Endothelial cell (in vitro differentiated cells): ENCODE results near the gene NACAD. TPM values are rescaled to one million over a fixed set of nuclear protein-coding genes. Genes with fewer than 3 reads are reported as not detected.

ENCODE experiments used
- DNase-seq: peaks from one replicate; pipeline ENCODE4 v3.0.0; 2021; ENCODE audit warnings: low spot score
- H3K27ac Mint-ChIP-seq: one replicate; pipeline ENCODE4 v1.8.0; 2021; ENCODE audit warnings: mixed read lengths, inconsistent platforms; ENCODE audit not compliant: unreplicated experiment
- H3K27me3 Mint-ChIP-seq: one replicate; pipeline ENCODE4 v1.8.0; 2021; ENCODE audit warnings: mild to moderate bottlenecking, moderate library complexity, mixed read lengths, inconsistent platforms; ENCODE audit not compliant: unreplicated experiment
- H3K36me3 Mint-ChIP-seq: one replicate; pipeline ENCODE4 v1.8.0; 2021; ENCODE audit warnings: mild to moderate bottlenecking, low read depth, mixed read lengths, inconsistent platforms; ENCODE audit not compliant: unreplicated experiment
- H3K4me1 Mint-ChIP-seq: one replicate; pipeline ENCODE4 v1.8.0; 2021; ENCODE audit warnings: mild to moderate bottlenecking, mixed read lengths, inconsistent platforms; ENCODE audit not compliant: unreplicated experiment
- H3K4me3 Mint-ChIP-seq: one replicate; pipeline ENCODE4 v1.8.0; 2021; ENCODE audit warnings: mild to moderate bottlenecking, mixed read lengths, inconsistent platforms; ENCODE audit not compliant: unreplicated experiment
- H3K9me3 Mint-ChIP-seq: one replicate; pipeline ENCODE4 v1.8.0; 2021; ENCODE audit warnings: mixed read lengths, inconsistent platforms; ENCODE audit not compliant: unreplicated experiment
- CTCF ChIP-seq: fragments of 200-600 bp; sonication (generic); IDR thresholded peaks from one replicate; pipeline ENCODE4 v1.5.0; 2021; ENCODE audit warnings: antibody characterized with exemption; ENCODE audit not compliant: unreplicated experiment
- total RNA-seq: library from RNA; stranded (reverse); fragmentation: NEBNext Ultra II Directional; extraction: Animal tissue kit (Norgen Biotek cat#: 25700); gene quantifications from one replicate; pipeline ENCODE4 v1.2.1, GENCODE V29; 2021; ENCODE audit not compliant: unreplicated experiment

Gene NACAD
- total RNA-seq, 1 donor from 2014 or later, result 3.5 TPM

DNA sequence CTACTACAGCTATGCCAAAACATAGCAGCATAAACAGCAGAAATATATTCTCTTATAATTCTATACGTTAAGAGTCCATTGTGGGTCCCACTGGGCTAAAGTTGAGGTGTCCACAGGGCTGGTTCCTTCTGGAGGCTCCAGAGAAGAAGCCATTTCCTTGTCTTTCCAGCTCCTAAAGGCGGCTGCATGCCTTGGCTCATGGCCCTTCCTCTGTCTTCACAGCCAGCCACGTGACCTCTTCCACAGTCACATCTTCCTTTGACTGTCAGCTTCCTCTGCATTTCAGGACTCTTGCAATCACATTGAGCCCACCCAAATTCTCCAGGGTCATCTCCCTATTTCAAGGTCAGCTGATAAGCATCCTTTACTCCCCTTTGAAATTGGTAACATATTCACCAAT, 17.2 kb downstream of the NACAD start:
- Mint-ChIP-seq H3K27ac (no peak overlapping the region), H3K4me3 (no peak overlapping the region), H3K9me3 (no peaks in the 10 kb centered on the region), H3K36me3 (peaks cover 23% of the 10 kb centered on the region), H3K27me3 (peaks cover 7% of the 10 kb centered on the region), H3K4me1 (no peaks in the 10 kb centered on the region)
- no peak for DNase-seq
- TF ChIP-seq CTCF, result no peak

DNA sequence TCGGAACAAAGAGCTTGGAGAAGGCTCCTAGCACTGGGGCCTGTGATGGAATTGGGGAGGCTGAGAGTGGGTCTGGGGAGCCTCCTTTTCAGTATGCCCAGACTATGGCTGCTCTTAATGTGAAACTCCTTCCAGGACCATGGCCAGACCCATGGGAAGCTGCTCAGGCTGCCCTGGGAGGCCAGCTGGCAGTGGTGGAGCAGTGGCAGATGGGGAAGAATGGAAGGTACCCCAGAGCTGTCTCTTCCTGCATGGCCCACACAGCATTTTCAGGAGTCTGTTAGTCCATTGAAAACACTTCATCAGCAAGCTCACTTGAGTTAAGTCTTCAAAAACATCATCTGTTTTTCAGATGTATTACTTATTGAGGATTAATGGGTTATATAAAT, 18.5 kb downstream of the NACAD start:
- no peaks in the 10 kb centered on the region for H3K9me3 Mint-ChIP-seq
- no peak overlapping the region for H3K4me3 Mint-ChIP-seq
- no peak for TF ChIP-seq CTCF
- no peaks in the 10 kb centered on the region for H3K4me1 Mint-ChIP-seq
- DNase-seq, result no peak
- peaks cover 5% of the 10 kb centered on the region for H3K27me3 Mint-ChIP-seq
- H3K27ac Mint-ChIP-seq, result no peak overlapping the region
- peaks cover 29% of the 10 kb centered on the region for H3K36me3 Mint-ChIP-seq

DNA sequence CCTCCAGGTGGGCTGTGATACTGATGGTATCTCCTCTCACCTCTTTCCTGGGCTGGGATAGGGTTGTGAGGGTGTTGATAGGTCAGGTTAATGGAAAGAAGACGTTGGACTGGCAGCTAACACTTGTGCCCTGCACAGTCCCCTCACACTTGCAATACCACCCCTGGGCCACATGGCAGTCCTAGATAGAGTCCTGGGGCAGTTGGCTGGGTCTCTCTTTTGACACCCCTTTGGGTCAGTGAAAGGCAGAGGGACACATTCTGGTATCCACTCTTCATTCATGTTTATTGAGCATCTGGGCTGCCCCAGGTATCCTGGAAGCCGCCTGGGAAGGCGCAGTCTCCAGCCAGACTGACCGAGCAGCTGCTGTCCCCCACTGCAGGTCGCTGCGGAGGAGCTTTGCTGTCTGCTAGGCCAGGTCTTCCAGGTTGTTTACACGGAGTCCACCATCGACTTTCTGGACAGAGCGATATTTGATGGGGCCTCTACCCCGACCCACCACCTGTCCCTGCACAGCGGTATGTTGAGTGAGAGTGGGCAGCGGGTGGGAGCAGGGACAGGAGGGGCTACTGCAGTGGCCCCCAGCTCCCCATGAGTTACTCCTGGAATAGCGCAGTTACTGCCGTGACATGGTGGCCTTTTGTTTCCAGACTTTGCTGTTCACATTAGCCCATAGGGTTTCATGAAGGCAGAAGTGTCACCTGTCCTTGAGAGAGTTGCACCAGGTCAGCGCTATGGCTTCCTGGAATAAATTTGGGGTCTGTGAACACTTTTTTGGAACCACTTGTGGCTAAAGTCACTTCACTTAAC, 19.1 kb downstream of the NACAD start:
- Mint-ChIP-seq H3K9me3 (no peaks in the 10 kb centered on the region), H3K4me3 (no peak overlapping the region), H3K36me3 (peaks cover 25% of the 10 kb centered on the region), H3K27me3 (peaks cover 5% of the 10 kb centered on the region), H3K27ac (no peak overlapping the region), H3K4me1 (no peaks in the 10 kb centered on the region)
- DNase-seq, result no peak
- no peak for TF ChIP-seq CTCF

- Mint-ChIP-seq H3K27me3 (peaks cover 5% of the 10 kb centered on the region), H3K27ac (no peak overlapping the region), H3K36me3 (peaks cover 28% of the 10 kb centered on the region), H3K9me3 (no peaks in the 10 kb centered on the region), H3K4me1 (no peaks in the 10 kb centered on the region), H3K4me3 (no peak overlapping the region)
- no peak for TF ChIP-seq CTCF
- DNase-seq, result no peak
Measured at GRCh38 chr7:45068236-45069023, 20.3 kb downstream of the NACAD start.

GRCh38 chr7:45067582-45067981, 21.2 kb downstream of the NACAD start:
- H3K4me1 Mint-ChIP-seq, result no peaks in the 10 kb centered on the region
- no peak overlapping the region for H3K27ac Mint-ChIP-seq
- H3K36me3 Mint-ChIP-seq, result peaks cover 28% of the 10 kb centered on the region
- no peaks in the 10 kb centered on the region for H3K9me3 Mint-ChIP-seq
- no peaks in the 10 kb centered on the region for H3K27me3 Mint-ChIP-seq
- no peak overlapping the region for H3K4me3 Mint-ChIP-seq
- no peak for DNase-seq
- no peak for TF ChIP-seq CTCF
